Loucy (cell line): ENCODE results near the gene NFATC1.

Experiments
- CTCF ChIP-seq: fragments of 200-600 bp; sonication (generic); conservative IDR thresholded peaks from 2 replicates; pipeline ENCODE4 v1.5.1; 2014; ENCODE audit warnings: mild to moderate bottlenecking, antibody characterized with exemption, low read length
- EZH2phosphoT487 ChIP-seq: fragments of 200-600 bp; IDR thresholded peaks from 2 replicates; pipeline ENCODE4 v1.6.1; 2018; ENCODE audit warnings: antibody characterized with exemption, mild to moderate bottlenecking, moderate library complexity, borderline replicate concordance

GRCh38 chr18:79477711-79478483 is 82.2 kb downstream of the NFATC1 start:
- no peak for TF ChIP-seq CTCF
- TF ChIP-seq EZH2phosphoT487 = no peak
